NCI-H146 treated with DMSO at 0.1 percent for 48 hours (cell line): Measurements from ENCODE around the gene ZNF174.

Experiments
- DNase-seq: peaks from one replicate; lab custom pipeline; 2025; ENCODE audit not compliant: unreplicated experiment; lab: John Stamatoyannopoulos, UW

The ZNF174 gene

GRCh38 chr16:3400779-3401688 is at the start of gene ZNF174, which contains the start of gene ZSCAN32:
Gene ZNF174, plus strand, starts transcription at chr16:3401215. Its CDS starts 790 bp downstream, at chr16:3402005.
Gene ZSCAN32, minus strand, starts transcription at chr16:3401004. Its CDS starts 3,447 bp downstream, at chr16:3397557.
- DNase-seq: peak; percentile 99

- no peak for DNase-seq
These were observed 45.4 kb upstream of the ZNF174 start, which contains the start of gene OR2C1 for GRCh38 chr16:3355589-3355988. Gene OR2C1, plus strand, starts transcription at chr16:3355889. Its CDS starts 52 bp downstream, at chr16:3355941.

DNA sequence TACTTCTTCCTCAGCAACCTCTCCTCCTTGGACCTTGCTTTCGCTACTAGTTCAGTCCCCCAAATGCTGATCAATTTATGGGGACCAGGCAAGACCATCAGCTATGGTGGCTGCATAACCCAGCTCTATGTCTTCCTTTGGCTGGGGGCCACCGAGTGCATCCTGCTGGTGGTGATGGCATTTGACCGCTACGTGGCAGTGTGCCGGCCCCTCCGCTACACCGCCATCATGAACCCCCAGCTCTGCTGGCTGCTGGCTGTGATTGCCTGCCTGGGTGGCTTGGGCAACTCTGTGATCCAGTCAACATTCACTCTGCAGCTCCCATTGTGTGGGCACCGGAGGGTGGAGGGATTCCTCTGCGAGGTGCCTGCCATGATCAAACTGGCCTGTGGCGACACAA is 44.9 kb upstream of the ZNF174 start:
- DNase-seq: peak; percentile 13

DNA sequence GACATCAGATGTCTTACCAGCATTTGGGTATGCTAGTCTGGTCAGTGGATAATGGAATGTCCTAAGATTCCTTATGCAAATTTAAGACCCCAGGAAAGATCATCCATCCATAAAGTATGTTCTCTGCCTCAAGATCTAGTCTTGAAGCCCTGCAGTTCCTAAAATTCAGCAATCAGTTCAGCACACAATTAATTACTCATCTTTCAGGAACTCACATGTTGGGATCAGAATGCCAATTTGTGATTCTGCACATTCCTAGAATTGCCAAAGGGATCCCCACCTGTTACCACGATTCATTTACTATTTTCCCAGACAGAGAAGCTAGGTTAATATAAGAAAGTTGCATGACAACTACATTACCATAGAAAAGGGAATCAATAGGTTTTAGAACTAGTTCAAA is 42.1 kb upstream of the ZNF174 start:
- DNase-seq: no peak

DNA sequence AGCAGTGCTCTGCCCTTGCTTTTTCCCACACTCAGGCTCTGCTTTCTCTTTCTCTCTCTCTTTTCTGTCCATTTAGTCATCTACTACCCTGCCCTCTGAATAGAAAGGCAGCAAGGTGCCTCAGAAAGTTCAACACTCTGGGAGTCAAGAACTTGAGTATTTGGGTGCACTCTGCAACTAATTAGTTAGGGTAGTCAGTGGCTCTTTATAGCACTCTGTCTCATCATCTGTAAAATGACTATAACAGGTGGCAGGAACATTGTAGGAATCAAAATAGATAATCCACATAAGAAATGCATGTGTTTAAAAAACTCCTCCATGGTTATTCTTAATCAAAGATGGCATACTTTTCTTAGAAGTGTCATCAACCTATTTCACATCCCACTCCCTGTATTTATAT is 38.1 kb upstream of the ZNF174 start:
- DNase-seq: no peak

- no peak for DNase-seq
These were observed 37.2 kb upstream of the ZNF174 start for GRCh38 chr16:3363793-3364192.

DNA sequence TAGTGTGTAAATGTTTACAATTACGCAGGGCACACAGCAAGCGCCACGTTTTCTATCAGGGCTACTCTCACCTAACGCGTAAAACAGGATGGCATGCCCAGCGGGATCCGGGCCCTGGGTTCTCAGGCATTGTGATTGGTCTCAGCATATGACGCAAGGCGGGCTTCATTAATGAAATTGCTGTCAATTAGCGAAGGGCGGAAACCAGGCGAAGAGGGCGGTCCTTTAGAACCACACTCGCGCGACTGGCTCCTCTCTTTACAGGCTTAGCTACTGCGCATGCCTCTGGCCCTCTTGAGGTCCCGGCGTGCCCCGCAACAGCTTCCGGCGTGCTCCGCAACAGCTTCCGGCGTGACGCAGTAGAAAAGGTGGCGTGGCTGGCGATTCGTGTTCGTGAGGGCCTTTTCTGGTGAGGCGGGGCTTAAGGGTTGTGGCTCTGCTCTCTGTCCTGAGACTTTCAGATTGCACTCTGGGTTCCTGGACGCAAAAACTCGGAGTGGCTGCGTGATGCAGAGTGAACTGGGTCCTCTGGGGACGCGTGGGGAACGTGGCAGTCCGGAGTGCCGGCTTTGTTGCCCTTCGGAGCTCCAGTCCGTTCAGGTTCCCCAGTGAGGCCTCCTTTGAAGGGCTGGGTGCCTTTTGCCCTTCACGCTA is 36.1 kb upstream of the ZNF174 start:
- DNase-seq: peak; percentile 87

GRCh38 chr16:3369073-3369472 is 31.9 kb upstream of the ZNF174 start:
- no peak for DNase-seq

DNA sequence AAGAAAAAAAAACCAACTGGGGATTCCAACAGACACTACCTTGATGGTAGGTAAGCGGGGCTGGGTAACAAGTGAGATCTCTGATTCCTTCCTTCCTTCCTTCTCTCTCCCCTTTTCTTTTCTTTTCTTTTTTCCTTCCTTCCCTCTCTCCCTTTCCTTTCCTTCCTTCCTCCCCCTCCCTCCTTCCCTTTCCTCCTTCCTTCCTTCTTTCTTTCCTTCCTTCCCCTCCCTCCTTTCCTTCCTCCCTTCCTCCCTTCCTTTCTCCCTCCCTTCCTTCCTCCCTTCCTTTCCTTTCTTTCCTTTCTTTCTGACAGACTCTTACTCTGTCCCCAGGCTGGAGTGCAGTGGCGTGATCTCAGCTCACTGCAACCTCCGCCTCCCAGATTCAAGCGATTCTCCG is 25.3 kb upstream of the ZNF174 start:
- DNase-seq: no peak

- no peak for DNase-seq
These were observed 23.1 kb upstream of the ZNF174 start for GRCh38 chr16:3377917-3378316.

GRCh38 chr16:3383045-3383448 is 18.0 kb upstream of the ZNF174 start:
- no peak for DNase-seq

DNA sequence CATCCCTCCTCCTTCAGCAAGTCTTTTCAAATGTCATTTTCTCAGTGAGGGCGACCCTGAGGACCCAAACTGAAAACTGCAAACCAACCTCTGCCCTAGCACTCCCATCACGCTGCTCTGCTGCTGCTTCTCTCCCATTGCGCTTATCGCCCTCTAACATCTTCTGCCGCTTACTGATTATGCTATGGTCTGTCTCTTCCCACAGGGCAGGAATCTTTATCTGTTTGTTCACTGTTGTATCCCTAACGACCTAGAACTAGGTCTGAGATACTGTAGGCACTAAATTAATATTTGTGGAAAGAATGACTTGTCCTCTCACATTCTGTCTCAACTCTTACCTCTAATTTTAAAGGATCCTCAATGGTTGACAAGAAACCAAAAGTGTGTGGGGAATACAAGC is 12.7 kb upstream of the ZNF174 start:
- no peak for DNase-seq

- DNase-seq: no peak
These were observed 11.2 kb upstream of the ZNF174 start for GRCh38 chr16:3389663-3390338.

- no peak for DNase-seq
These were observed 603 bp upstream of the ZNF174 start for GRCh38 chr16:3400446-3400778.

DNA sequence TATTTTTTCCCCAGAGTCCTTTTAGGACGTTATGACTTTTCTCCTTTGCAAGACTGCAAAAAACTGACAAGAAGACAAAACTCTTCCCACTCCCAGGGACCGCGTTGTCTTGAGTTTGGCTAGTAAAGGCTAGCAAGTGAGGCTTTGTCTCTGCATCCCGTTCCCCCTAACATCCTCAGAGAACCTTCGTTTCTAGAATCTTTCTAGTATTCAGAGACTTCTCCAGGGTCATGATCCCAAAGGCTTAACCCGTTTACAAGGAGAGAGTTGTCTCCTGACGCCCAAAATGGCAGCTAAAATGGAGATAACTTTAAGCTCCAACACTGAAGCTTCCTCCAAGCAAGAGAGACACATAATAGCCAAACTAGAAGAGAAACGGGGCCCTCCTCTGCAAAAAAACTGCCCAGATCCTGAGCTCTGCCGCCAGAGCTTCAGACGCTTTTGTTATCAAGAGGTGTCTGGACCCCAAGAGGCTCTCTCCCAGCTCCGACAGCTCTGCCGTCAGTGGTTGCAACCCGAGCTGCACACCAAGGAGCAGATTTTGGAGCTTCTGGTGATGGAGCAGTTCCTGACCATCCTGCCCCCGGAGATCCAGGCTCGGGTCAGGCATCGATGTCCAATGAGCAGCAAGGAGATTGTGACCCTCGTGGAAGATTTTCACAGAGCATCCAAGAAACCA is 843 bp downstream of the ZNF174 start:
- no peak for DNase-seq

- no peak for DNase-seq
These were observed 7.7 kb downstream of the ZNF174 start for GRCh38 chr16:3408561-3409197.

GRCh38 chr16:3413730-3414379 is 12.8 kb downstream of the ZNF174 start:
- DNase-seq: no peak

- no peak for DNase-seq
These were observed 30.8 kb downstream of the ZNF174 start for GRCh38 chr16:3431779-3432219.

DNA sequence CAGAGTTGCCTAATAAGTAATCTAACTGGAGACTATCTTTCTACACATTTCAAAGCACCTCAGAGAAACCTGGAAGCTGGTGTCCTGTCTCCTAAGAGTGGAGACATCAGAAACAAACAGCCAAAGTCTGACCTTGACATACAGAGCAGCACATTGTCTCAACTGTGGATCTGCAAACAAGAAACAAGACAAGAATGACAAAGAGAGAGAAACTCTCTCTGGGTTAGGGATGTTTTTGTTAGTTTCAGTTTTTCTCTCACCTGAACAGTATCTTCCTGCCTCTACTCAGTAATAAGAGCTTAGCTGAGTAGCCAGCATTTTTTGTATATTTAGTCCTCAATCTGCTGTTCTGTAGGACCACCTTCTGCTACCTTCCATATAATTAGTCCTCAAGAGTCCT is 33.4 kb downstream of the ZNF174 start:
- no peak for DNase-seq

GRCh38 chr16:3439637-3440036 is 38.6 kb downstream of the ZNF174 start:
- no peak for DNase-seq
